Stimulated activated naive CD8-positive, alpha-beta T cell treated with anti-CD3 and anti-CD28 coated beads, Interleukin-15, Interleukin-2, amounts not matched to agents 100 U/mL and 50 U/mL, for 24 hours (primary cell): ENCODE results near the gene RCAN3.
"Not testable (repeated sequence)": the region's sequence is repeated elsewhere in the genome, so short reads cannot be mapped to it uniquely, and the experiment has no call there.

ENCODE experiments used
- ATAC-seq: fragments of 150-1000 bp; cut with Tn5 transposase; one replicate; pipeline ENCODE4 v1.10.0; 2021
- DNase-seq: peaks from one replicate; pipeline ENCODE4 v3.0.0; 2021

RCAN3 gene

GRCh38 chr1:24514946-24515345, 12.3 kb downstream of the RCAN3 start:
- no peak for ATAC-seq
- DNase-seq: no peak

GRCh38 chr1:24515671-24516209, 13.1 kb downstream of the RCAN3 start:
- not testable (repeated sequence) for ATAC-seq, DNase-seq

- DNase-seq (no peak), ATAC-seq (no peak)
These were observed 13.9 kb downstream of the RCAN3 start for GRCh38 chr1:24516506-24516905.

- ATAC-seq: no peak
These were observed 15.3 kb downstream of the RCAN3 start for GRCh38 chr1:24517898-24518297.

GRCh38 chr1:24520282-24520681, 17.6 kb downstream of the RCAN3 start:
- ATAC-seq, DNase-seq: not testable (repeated sequence)

More at GRCh38 chr1:24517898-24518297, 15.3 kb downstream of the RCAN3 start:
- no peak for DNase-seq

- DNase-seq: no peak
- no peak for ATAC-seq
These were observed 23.0 kb downstream of the RCAN3 start for GRCh38 chr1:24525606-24526005.

- DNase-seq (no peak), ATAC-seq (no peak)
These were observed 23.4 kb downstream of the RCAN3 start for GRCh38 chr1:24526045-24526444.

- peak; percentile 55 for DNase-seq
- peak; percentile 49 for ATAC-seq
These were observed 24.4 kb downstream of the RCAN3 start for GRCh38 chr1:24526940-24527542.

GRCh38 chr1:24528744-24529143, 26.1 kb downstream of the RCAN3 start:
- DNase-seq (no peak), ATAC-seq (no peak)

GRCh38 chr1:24529292-24529691, 26.7 kb downstream of the RCAN3 start:
- ATAC-seq, DNase-seq: not testable (repeated sequence)

- ATAC-seq (peak; percentile 65), DNase-seq (peak; percentile 80)
These were observed 32.4 kb downstream of the RCAN3 start for GRCh38 chr1:24535021-24535424.

- DNase-seq (no peak), ATAC-seq (no peak)
These were observed 33.1 kb downstream of the RCAN3 start for GRCh38 chr1:24535778-24536177.

GRCh38 chr1:24536391-24536840, 33.8 kb downstream of the RCAN3 start:
- DNase-seq (peak; percentile 72), ATAC-seq (peak; percentile 55)

- DNase-seq: no peak
- ATAC-seq: peak; percentile 45
These were observed 37.6 kb downstream of the RCAN3 start for GRCh38 chr1:24540051-24540905.

GRCh38 chr1:24540906-24541710, 38.5 kb downstream of the RCAN3 start:
- peak; percentile 67 for ATAC-seq
- no peak for DNase-seq

GRCh38 chr1:24541711-24542346, 39.2 kb downstream of the RCAN3 start:
- ATAC-seq (no peak), DNase-seq (peak; percentile 53)

GRCh38 chr1:24544239-24544638, 41.6 kb downstream of the RCAN3 start:
- ATAC-seq: no peak
- DNase-seq: no peak

GRCh38 chr1:24545662-24546061, 43.0 kb downstream of the RCAN3 start:
- no peak for ATAC-seq
- no peak for DNase-seq

- no peak for ATAC-seq
- DNase-seq: no peak
These were observed 44.6 kb downstream of the RCAN3 start for GRCh38 chr1:24547195-24547594.

GRCh38 chr1:24548070-24548469, 45.4 kb downstream of the RCAN3 start:
- DNase-seq (no peak), ATAC-seq (no peak)

GRCh38 chr1:24549210-24549609, 46.6 kb downstream of the RCAN3 start:
- ATAC-seq, DNase-seq: not testable (repeated sequence)
